Ishikawa (cell line): ENCODE measurements around the gene PRICKLE2.

ENCODE experiments used
- CEBPB ChIP-seq: IDR thresholded peaks from 2 replicates; pipeline ENCODE4 v1.6.1; 2012
- CREB1 ChIP-seq: IDR thresholded peaks from 2 replicates; pipeline ENCODE4 v1.6.1; 2012; ENCODE audit warnings: low read depth
- EGR1 ChIP-seq: IDR thresholded peaks from 2 replicates; pipeline ENCODE4 v1.6.1; 2012
- EP300 ChIP-seq: IDR thresholded peaks from 2 replicates; pipeline ENCODE4 v1.6.1; 2012; ENCODE audit warnings: borderline replicate concordance
- FOXM1 ChIP-seq: IDR thresholded peaks from 2 replicates; pipeline ENCODE4 v1.6.1; 2012; ENCODE audit warnings: low read depth, borderline replicate concordance
- NFIC ChIP-seq: IDR thresholded peaks from 2 replicates; pipeline ENCODE4 v1.6.1; 2012
- RAD21 ChIP-seq: IDR thresholded peaks from 2 replicates; pipeline ENCODE4 v1.6.1; 2012; ENCODE audit warnings: low read depth
- TAF1 ChIP-seq: IDR thresholded peaks from 2 replicates; pipeline ENCODE4 v1.6.1; 2012; ENCODE audit warnings: low read depth, mild to moderate bottlenecking
- TCF12 ChIP-seq: IDR thresholded peaks from 2 replicates; pipeline ENCODE4 v1.6.1; 2012; ENCODE audit warnings: low read depth
- TEAD4 ChIP-seq: IDR thresholded peaks from 2 replicates; pipeline ENCODE4 v1.6.1; 2012
- YY1 ChIP-seq: IDR thresholded peaks from 2 replicates; pipeline ENCODE4 v1.6.1; 2012; ENCODE audit warnings: low read depth
- ZBTB7A ChIP-seq: IDR thresholded peaks from 2 replicates; pipeline ENCODE4 v1.6.1; 2012; ENCODE audit warnings: low read depth
- TF ChIP-seq, protein P1 (sequence below): IDR thresholded peaks from 2 replicates; pipeline ENCODE4 v1.6.1; 2012; ENCODE audit warnings: low read depth, mild to moderate bottlenecking
- TF ChIP-seq, protein P2 (sequence below): IDR thresholded peaks from 2 replicates; pipeline ENCODE4 v1.6.1; 2012
- TF ChIP-seq, protein P3 (sequence below): IDR thresholded peaks from 2 replicates; pipeline ENCODE4 v1.6.1; 2012

PRICKLE2 gene

DNA sequence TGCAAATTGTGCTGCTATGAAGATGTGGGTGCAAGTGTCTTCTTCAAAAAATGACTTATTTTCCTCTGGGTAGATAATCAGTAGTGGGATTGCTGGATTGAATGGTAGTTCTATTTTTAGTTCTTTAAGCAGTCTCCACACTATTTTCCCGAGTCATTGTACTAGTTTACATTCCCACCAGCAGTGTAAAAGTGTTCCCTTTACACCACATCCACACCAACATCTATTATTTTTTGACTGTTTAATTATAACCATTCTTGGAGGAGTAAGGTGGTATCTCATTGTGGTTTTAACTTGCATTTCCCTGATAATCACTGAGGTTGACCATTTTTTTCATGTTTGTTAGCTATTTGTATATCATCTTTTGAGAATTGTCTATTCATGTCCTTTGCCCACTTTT lies 182.3 kb downstream of the PRICKLE2 start:
- no peak for TF ChIP-seq EGR1
- no peak for TF ChIP-seq TAF1
- TF ChIP-seq NFIC, result no peak
- no peak for TF ChIP-seq YY1
- TF ChIP-seq, protein P1, sequence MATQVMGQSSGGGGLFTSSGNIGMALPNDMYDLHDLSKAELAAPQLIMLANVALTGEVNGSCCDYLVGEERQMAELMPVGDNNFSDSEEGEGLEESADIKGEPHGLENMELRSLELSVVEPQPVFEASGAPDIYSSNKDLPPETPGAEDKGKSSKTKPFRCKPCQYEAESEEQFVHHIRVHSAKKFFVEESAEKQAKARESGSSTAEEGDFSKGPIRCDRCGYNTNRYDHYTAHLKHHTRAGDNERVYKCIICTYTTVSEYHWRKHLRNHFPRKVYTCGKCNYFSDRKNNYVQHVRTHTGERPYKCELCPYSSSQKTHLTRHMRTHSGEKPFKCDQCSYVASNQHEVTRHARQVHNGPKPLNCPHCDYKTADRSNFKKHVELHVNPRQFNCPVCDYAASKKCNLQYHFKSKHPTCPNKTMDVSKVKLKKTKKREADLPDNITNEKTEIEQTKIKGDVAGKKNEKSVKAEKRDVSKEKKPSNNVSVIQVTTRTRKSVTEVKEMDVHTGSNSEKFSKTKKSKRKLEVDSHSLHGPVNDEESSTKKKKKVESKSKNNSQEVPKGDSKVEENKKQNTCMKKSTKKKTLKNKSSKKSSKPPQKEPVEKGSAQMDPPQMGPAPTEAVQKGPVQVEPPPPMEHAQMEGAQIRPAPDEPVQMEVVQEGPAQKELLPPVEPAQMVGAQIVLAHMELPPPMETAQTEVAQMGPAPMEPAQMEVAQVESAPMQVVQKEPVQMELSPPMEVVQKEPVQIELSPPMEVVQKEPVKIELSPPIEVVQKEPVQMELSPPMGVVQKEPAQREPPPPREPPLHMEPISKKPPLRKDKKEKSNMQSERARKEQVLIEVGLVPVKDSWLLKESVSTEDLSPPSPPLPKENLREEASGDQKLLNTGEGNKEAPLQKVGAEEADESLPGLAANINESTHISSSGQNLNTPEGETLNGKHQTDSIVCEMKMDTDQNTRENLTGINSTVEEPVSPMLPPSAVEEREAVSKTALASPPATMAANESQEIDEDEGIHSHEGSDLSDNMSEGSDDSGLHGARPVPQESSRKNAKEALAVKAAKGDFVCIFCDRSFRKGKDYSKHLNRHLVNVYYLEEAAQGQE, result no peak
- no peak for TF ChIP-seq ZBTB7A
- no peak for TF ChIP-seq FOXM1
- no peak for TF ChIP-seq CEBPB
- TF ChIP-seq, protein P2, sequence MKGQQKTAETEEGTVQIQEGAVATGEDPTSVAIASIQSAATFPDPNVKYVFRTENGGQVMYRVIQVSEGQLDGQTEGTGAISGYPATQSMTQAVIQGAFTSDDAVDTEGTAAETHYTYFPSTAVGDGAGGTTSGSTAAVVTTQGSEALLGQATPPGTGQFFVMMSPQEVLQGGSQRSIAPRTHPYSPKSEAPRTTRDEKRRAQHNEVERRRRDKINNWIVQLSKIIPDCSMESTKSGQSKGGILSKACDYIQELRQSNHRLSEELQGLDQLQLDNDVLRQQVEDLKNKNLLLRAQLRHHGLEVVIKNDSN, result no peak
- TF ChIP-seq EP300, result no peak
- TF ChIP-seq, protein P3, sequence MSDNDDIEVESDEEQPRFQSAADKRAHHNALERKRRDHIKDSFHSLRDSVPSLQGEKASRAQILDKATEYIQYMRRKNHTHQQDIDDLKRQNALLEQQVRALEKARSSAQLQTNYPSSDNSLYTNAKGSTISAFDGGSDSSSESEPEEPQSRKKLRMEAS, result no peak
- TF ChIP-seq CREB1, result no peak
- TF ChIP-seq TEAD4, result no peak
- TF ChIP-seq TCF12, result no peak
- TF ChIP-seq RAD21, result no peak
